HG03442 (cell line): ENCODE data around the gene TMEM184C.
A peak's percentile ranks its signal among the peaks of the same experiment; 100 is the strongest.

Source experiments
- ATAC-seq: cut with Tn5 transposase; IDR thresholded peaks from one replicate; pipeline ENCODE4 v1.9.1; 2021; ENCODE audit warnings: mild to moderate bottlenecking, moderate library complexity; ENCODE audit not compliant: unreplicated experiment

Gene TMEM184C

GRCh38 chr4:147617173-147617840, at the start of gene TMEM184C:
Gene TMEM184C, plus strand, starts transcription at chr4:147617397. Its CDS starts 560 bp downstream, at chr4:147617957.
- peak; percentile 99 for ATAC-seq

- ATAC-seq, result no peak
These were observed 46.6 kb upstream of the TMEM184C start for GRCh38 chr4:147570616-147571015.

DNA sequence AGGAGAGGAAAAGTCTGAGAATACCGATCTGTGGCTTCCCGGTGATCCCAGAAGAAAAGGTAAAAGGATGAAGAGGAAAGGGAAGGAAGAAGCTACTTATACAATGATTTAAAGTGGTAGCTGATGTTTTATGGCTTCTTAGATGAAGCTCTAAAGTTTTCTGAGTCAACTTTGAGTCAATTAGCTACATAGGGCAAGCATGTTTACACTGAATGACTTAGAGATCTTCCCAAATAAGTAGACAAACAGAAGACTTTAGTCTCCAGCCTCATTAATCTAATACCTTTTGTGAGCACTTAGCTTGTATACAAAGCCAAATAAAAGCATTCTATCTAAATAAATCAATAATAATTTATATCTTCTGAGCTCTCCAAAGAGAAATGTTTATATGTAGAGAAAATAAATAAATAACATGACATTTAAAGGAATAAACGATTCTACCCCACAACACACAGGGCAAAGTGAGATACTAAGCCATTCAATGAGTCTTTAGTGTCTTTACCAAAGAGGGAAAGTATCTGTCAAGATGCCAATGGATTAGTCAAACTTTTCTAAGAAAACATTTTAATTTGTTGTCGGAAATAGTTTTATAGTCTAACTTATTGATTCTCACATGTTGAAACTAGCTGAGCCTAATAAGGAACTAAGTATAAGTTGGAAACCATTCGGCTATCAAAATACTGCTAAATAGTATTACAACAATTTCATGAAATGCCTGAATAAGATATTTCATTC, 46.0 kb upstream of the TMEM184C start:
- ATAC-seq, result no peak

GRCh38 chr4:147576084-147576483, 41.1 kb upstream of the TMEM184C start:
- no peak for ATAC-seq

DNA sequence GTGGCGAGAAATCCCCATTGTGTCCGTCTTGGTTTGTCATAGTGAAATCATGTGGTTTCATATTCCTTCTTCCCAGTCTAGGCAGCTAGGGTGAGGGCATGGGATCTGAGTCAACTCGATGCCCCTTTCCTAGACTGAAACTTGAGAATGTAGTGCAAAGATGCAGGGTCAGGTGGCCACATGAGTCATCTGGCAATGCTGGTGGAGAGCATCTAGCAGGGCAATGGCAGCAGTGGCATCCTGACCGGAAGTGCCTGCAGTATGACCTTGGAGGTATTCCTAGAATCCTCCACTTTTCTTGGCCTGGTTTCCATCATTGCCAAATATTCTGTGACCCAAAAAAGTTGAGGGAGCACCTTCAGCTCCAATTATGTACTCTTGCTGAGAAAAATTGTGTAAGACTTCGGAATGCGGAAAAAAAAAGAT, 39.1 kb upstream of the TMEM184C start:
- ATAC-seq, result peak; percentile 44

DNA sequence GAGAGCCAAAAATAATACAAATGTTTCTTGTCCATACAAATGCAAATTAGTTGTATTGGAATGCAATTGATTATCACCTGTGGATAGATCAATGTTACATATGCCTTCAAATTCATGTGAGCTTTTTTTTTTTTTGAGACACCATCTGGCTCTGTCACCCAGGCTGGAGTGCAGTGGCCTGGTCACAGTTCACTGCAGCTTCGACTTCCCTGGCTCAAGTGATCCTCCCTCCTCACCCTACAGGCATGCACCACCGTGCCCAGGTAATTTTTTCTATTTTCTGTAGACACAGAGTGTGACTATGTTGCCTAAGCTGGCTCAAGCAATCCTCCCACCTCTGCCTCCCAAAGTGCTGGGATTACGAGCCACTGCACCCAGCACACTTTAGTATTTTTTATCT, 38.6 kb upstream of the TMEM184C start:
- ATAC-seq, result no peak

GRCh38 chr4:147580396-147580795, 36.8 kb upstream of the TMEM184C start:
- no peak for ATAC-seq

DNA sequence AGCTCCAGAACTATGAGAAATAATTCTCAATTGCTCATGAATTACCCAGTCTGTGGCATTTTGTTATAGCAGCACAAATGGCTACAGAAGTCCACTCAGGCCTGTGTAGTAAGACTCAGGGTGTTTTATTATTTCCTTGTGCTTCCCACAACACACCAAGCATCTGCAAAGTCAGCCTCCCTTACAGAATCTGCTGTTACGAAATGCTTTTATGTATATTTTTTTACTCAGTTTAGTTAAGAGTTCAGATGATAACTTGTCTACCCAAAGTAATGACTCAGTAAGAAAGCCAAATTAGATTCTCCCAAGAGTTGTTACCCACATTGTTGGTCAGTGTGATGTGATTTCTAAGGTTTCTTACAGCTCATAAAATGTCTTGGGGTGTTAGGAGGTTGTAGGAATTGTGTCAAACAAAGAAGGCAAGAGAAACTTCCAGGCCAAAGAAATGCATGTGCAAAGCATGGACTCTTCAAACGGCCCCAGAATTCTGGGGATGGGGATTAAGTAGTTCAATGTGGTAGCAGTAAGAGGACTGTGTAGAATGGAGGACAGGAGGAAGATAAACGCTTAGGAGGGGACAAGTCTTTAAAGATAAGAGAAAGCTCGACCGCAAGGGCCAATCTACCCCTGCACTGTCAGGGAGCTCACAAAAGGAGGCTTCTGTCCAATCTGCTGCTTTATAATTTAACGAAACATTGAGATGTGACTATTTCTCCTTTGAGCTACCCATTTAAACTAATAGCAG, 35.4 kb upstream of the TMEM184C start:
- ATAC-seq, result no peak

GRCh38 chr4:147582386-147583060, 34.7 kb upstream of the TMEM184C start:
- no peak for ATAC-seq

- ATAC-seq, result no peak
These were observed 33.3 kb upstream of the TMEM184C start for GRCh38 chr4:147583876-147584275.

DNA sequence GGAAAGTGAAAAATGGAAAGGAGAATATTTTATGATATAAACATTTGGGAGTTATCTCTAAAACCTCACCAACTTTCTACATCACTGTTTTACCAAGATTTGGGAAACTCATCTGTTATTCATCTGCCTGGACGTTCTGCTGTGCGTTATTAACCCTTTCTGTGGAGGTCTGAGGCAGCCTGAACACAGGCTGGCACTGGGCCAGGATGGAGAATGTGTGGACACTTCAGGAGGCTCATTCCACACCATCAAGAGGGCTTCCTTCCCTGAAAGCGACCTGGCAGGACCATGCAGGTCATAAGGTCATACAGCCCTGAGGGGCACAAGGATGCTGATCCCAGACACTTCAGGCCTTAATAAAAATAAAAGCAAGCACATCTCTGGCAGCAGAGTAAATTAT, 31.2 kb upstream of the TMEM184C start:
- no peak for ATAC-seq

- peak; percentile 98 for ATAC-seq
These were observed 30.6 kb upstream of the TMEM184C start for GRCh38 chr4:147586637-147587036.

DNA sequence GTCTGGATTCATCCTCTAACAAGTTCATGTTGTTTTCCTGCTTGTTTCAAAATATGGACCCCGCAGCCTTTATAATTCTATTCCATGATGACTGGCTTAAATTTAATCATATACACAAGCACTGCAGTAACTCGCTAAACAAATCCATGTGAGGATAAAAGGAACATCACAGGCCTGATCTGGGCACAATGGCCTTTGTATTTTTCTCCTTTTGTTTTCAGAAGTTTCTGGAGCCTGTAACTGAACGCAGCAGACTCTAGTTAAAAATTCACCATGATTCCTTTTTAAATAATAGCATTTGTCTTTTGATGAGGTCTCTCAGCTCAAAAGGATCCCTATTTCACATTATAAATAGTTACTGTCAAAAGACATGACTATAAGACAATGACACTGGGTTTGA, 30.2 kb upstream of the TMEM184C start:
- no peak for ATAC-seq

- no peak for ATAC-seq
These were observed 27.6 kb upstream of the TMEM184C start for GRCh38 chr4:147589586-147589985.

- ATAC-seq, result peak; percentile 51
These were observed 26.8 kb upstream of the TMEM184C start for GRCh38 chr4:147590249-147590920.

DNA sequence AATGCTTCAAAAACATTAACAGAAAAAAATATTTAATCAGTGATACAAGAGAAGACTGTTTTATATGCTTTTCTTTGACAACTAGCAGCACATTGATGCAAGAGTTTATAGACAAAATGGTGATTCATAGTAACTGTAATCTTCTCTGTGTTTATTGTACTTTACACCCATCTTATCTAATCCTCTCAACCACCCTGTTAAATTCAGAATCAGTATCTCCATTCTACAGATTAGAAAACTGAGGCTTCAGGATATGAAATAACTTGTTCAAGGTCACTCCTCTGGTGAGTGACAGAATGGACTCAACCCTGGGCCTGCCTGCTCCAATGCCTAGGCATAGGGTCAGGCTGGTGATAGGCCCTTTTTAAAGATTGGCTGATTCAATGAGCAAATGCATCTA, 26.1 kb upstream of the TMEM184C start:
- ATAC-seq, result no peak

- ATAC-seq, result no peak
These were observed 23.1 kb upstream of the TMEM184C start for GRCh38 chr4:147594107-147594506.

GRCh38 chr4:147594578-147594977, 22.6 kb upstream of the TMEM184C start:
- no peak for ATAC-seq

DNA sequence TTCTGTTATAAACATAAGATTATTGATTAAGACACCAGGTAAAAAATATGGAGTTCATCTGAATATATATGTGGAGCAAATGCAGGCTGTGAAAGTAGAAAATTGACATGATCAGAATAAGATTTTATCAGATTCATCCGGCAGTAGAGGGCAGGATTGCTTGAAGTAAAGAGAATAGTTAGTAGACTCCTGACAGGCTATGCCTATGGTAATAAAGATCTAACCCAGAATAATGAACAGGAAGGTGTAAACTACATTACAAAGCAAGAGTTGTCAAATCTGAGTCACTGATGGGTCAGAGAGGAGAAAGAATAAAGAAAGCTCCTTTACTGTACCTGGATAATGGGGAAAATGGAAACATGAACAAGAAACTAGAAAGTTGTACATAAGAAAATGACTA, 20.8 kb upstream of the TMEM184C start:
- ATAC-seq, result no peak

DNA sequence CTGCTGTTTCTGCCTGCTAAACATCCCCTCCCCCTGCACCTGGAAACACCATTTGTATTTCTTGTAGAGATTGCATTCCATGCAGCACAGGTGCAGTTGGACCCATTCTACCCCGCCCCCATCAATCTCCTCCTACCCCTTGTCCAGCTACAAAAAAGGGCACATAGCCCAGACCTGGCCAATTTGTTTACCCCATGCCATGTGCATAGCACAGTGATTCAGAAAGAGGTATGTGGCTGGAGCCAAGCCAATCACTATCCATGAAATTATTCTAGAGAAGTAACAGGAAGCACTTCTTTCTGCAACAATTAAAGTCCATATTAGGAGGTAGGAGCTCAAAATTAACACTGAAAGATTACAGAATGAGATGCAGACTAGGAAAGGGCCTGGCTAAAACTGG, 20.2 kb upstream of the TMEM184C start:
- no peak for ATAC-seq

DNA sequence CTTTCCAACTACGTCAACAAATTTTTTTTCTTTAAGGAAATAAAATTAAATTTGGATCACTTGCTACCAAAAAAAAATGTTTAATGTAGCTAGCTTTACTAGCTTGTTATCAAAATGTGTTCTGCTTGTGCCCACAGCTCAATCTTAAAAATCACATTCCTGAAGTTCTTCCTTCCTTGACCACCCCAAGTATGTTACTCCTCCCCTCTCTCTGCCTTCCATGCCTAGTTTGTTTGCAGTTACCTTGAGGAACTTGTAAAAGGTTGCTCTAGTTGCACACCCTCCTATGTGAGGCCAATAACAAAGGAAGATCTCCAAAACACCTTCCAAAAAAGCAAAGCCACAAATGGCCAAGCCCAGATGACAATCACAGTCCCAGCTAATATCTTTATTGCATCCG, 19.6 kb upstream of the TMEM184C start:
- no peak for ATAC-seq
